ENCODE data around the gene CCDC170. TPM values are rescaled to one million over a fixed set of nuclear protein-coding genes. Genes with fewer than 3 reads are reported as not detected.
A peak's percentile ranks its signal among the peaks of the same experiment; 100 is the strongest.

The CCDC170 gene
- total and polyA plus RNA-seq, 2 donors (not counting 1 experiment from before 2014, with no cell fraction given), result 0.76 to 0.83 TPM

- Histone ChIP-seq H3K9me3 (ENCODE audit: control insufficient read depth, insufficient read depth, low read depth, low read length) (no peaks in the 10 kb centered on the region), H3K4me2 (ENCODE audit: extremely low read depth, insufficient read depth, low read length) (no peak overlapping the region), H4K20me1 (ENCODE audit: control insufficient read depth, extremely low read depth, insufficient read depth, low read length) (no peaks in the 10 kb centered on the region), H2AFZ (ENCODE audit: low read length) (no peak overlapping the region), H3K27me3 (ENCODE audit: control insufficient read depth, insufficient read depth, low read length) (no peaks in the 10 kb centered on the region), H3K9ac (ENCODE audit: insufficient read depth, low read length) (no peak overlapping the region), H3K27ac (ENCODE audit: insufficient read depth, low read length) (no peak overlapping the region), H3K79me2 (ENCODE audit: control insufficient read depth, insufficient read depth, low read length) (no peaks in the 10 kb centered on the region), H3K4me3 (replicated peaks in 1 of 4; ENCODE audit: control extremely low read depth in 1 of 4, insufficient read depth in 1 of 4, low read depth in 3 of 4, low read length in 4 of 4) (no peak overlapping the region), H3K4me1 (ENCODE audit: control insufficient read depth, extremely low read depth, insufficient read depth, low read length) (no peaks in the 10 kb centered on the region), H3K36me3 (ENCODE audit: control insufficient read depth, insufficient read depth, low read length) (no peaks in the 10 kb centered on the region)
- TF ChIP-seq EZH2 (IDR thresholded peaks at IDR 0.05; ENCODE audit: low read length, missing control alignments), result no peak
- no peak for TF ChIP-seq CTCF (conservative IDR thresholded peaks at IDR 0.05 in 1 of 2, IDR thresholded peaks at IDR 0.05 in 1 of 2; ENCODE audit: low read depth in 1 of 2, low read length in 2 of 2)
- DNase-seq (ENCODE audit: low read depth in 2 of 2), result peak in 1 of 2 donors; percentile 24
These were observed 134.1 kb downstream of the CCDC170 start for GRCh38 chr6:151627689-151628444.

- no peaks in the 10 kb centered on the region for H3K36me3 ChIP-seq (ENCODE audit: control insufficient read depth, insufficient read depth, low read length)
- no peak overlapping the region for H3K9ac ChIP-seq (ENCODE audit: insufficient read depth, low read length)
- H3K79me2 ChIP-seq (ENCODE audit: control insufficient read depth, insufficient read depth, low read length), result no peaks in the 10 kb centered on the region
- H3K27me3 ChIP-seq (ENCODE audit: control insufficient read depth, insufficient read depth, low read length), result no peaks in the 10 kb centered on the region
- no peak overlapping the region for H3K4me2 ChIP-seq (ENCODE audit: extremely low read depth, insufficient read depth, low read length)
- DNase-seq (ENCODE audit: low read depth in 2 of 2), result no peak
- no peak overlapping the region for H2AFZ ChIP-seq (ENCODE audit: low read length)
- H3K4me1 ChIP-seq (ENCODE audit: control insufficient read depth, extremely low read depth, insufficient read depth, low read length), result no peaks in the 10 kb centered on the region
- no peaks in the 10 kb centered on the region for H4K20me1 ChIP-seq (ENCODE audit: control insufficient read depth, extremely low read depth, insufficient read depth, low read length)
- TF ChIP-seq EZH2 (IDR thresholded peaks at IDR 0.05; ENCODE audit: low read length, missing control alignments) (no peak), CTCF (conservative IDR thresholded peaks at IDR 0.05 in 1 of 2, IDR thresholded peaks at IDR 0.05 in 1 of 2; ENCODE audit: low read depth in 1 of 2, low read length in 2 of 2) (no peak)
- H3K27ac ChIP-seq (ENCODE audit: insufficient read depth, low read length), result no peak overlapping the region
- H3K9me3 ChIP-seq (ENCODE audit: control insufficient read depth, insufficient read depth, low read depth, low read length), result no peaks in the 10 kb centered on the region
- H3K4me3 ChIP-seq (replicated peaks in 1 of 4; ENCODE audit: control extremely low read depth in 1 of 4, insufficient read depth in 1 of 4, low read depth in 3 of 4, low read length in 4 of 4), result no peak overlapping the region
These were observed 136.0 kb downstream of the CCDC170 start for GRCh38 chr6:151629791-151630190.

GRCh38 chr6:151630387-151630786, 136.6 kb downstream of the CCDC170 start:
- no peaks in the 10 kb centered on the region for H4K20me1 ChIP-seq (ENCODE audit: control insufficient read depth, extremely low read depth, insufficient read depth, low read length)
- H3K27ac ChIP-seq (ENCODE audit: insufficient read depth, low read length), result no peak overlapping the region
- H2AFZ ChIP-seq (ENCODE audit: low read length), result no peak overlapping the region
- no peaks in the 10 kb centered on the region for H3K79me2 ChIP-seq (ENCODE audit: control insufficient read depth, insufficient read depth, low read length)
- no peaks in the 10 kb centered on the region for H3K27me3 ChIP-seq (ENCODE audit: control insufficient read depth, insufficient read depth, low read length)
- H3K9ac ChIP-seq (ENCODE audit: insufficient read depth, low read length), result no peak overlapping the region
- H3K4me1 ChIP-seq (ENCODE audit: control insufficient read depth, extremely low read depth, insufficient read depth, low read length), result no peaks in the 10 kb centered on the region
- H3K36me3 ChIP-seq (ENCODE audit: control insufficient read depth, insufficient read depth, low read length), result no peaks in the 10 kb centered on the region
- no peak for DNase-seq (ENCODE audit: low read depth in 2 of 2)
- TF ChIP-seq CTCF (conservative IDR thresholded peaks at IDR 0.05 in 1 of 2, IDR thresholded peaks at IDR 0.05 in 1 of 2; ENCODE audit: low read depth in 1 of 2, low read length in 2 of 2) (no peak), EZH2 (IDR thresholded peaks at IDR 0.05; ENCODE audit: low read length, missing control alignments) (no peak)
- H3K4me3 ChIP-seq (replicated peaks in 1 of 4; ENCODE audit: control extremely low read depth in 1 of 4, insufficient read depth in 1 of 4, low read depth in 3 of 4, low read length in 4 of 4), result no peak overlapping the region
- H3K4me2 ChIP-seq (ENCODE audit: extremely low read depth, insufficient read depth, low read length), result no peak overlapping the region
- no peaks in the 10 kb centered on the region for H3K9me3 ChIP-seq (ENCODE audit: control insufficient read depth, insufficient read depth, low read depth, low read length)
